IPS DF 6.9 (cell line): ENCODE results near the gene RBFA.

Source experiments
- DNase-seq: peaks from one replicate; pipeline ENCODE4 v3.0.0-alpha.2; 2013; ENCODE audit warnings: low read depth, low spot score
- H3K27ac ChIP-seq: one replicate; pipeline ENCODE4 v1.5.1; 2013; ENCODE audit warnings: low read length, control low read depth
- H3K27me3 ChIP-seq: 2 replicates; pipeline ENCODE4 v1.6.1; 2013; ENCODE audit warnings: mild to moderate bottlenecking, low read length; ENCODE audit not compliant: control insufficient read depth, insufficient read depth
- H3K36me3 ChIP-seq: 2 replicates; pipeline ENCODE4 v1.6.1; 2013; ENCODE audit warnings: low read length; ENCODE audit not compliant: control insufficient read depth, insufficient read depth
- H3K4me1 ChIP-seq: 2 replicates; pipeline ENCODE4 v1.6.1; 2013; ENCODE audit warnings: low read length; ENCODE audit not compliant: control insufficient read depth, insufficient read depth
- H3K4me3 ChIP-seq: 2 replicates; pipeline ENCODE4 v1.5.1; 2013; ENCODE audit warnings: mild to moderate bottlenecking, low read length
- H3K9me3 ChIP-seq: 2 replicates; pipeline ENCODE4 v1.6.1; 2013; ENCODE audit warnings: low read length, inconsistent platforms; ENCODE audit not compliant: control insufficient read depth, insufficient read depth
- WGBS: extraction: QIAGEN DNeasy Blood & Tissue Kit; methylation state at CpG from one replicate; pipeline ENCODE4 v1.1.7; 2013; ENCODE audit warnings: mixed read lengths, missing lambda C conversion rate; ENCODE audit not compliant: insufficient read length, insufficient coverage; 5-methylcytosine and 5-hydroxymethylcytosine counted together

Gene RBFA

GRCh38 chr18:80044072-80044471, 9.8 kb downstream of the RBFA start:
- Histone ChIP-seq H3K4me1 (no peaks in the 10 kb centered on the region), H3K9me3 (peaks cover 2% of the 10 kb centered on the region; the same call in 1 of the 2 replicates), H3K27me3 (no peaks in the 10 kb centered on the region), H3K4me3 (no peak overlapping the region), H3K36me3 (peaks cover 23% of the 10 kb centered on the region), H3K27ac (no peak overlapping the region)
- WGBS, result no CpG with 5 or more reads among the region's 11 CpGs
- DNase-seq, result no peak

- no peak overlapping the region for H3K27ac ChIP-seq
- no CpG with 5 or more reads among the region's 8 CpGs for WGBS
- DNase-seq, result no peak
- no peak overlapping the region for H3K4me3 ChIP-seq
- H3K27me3 ChIP-seq, result no peaks in the 10 kb centered on the region
- peaks cover 7% of the 10 kb centered on the region for H3K9me3 ChIP-seq
- peaks cover 30% of the 10 kb centered on the region for H3K36me3 ChIP-seq
- no peaks in the 10 kb centered on the region for H3K4me1 ChIP-seq
Measured at GRCh38 chr18:80046011-80046410, 11.8 kb downstream of the RBFA start.

- no peaks in the 10 kb centered on the region for H3K4me1 ChIP-seq
- H3K4me3 ChIP-seq, result no peak overlapping the region
- WGBS, result no CpG with 5 or more reads among the region's 16 CpGs
- H3K9me3 ChIP-seq, result peaks cover 7% of the 10 kb centered on the region
- H3K36me3 ChIP-seq, result peaks cover 31% of the 10 kb centered on the region
- no peaks in the 10 kb centered on the region for H3K27me3 ChIP-seq
- DNase-seq, result no peak
- no peak overlapping the region for H3K27ac ChIP-seq
Measured at GRCh38 chr18:80046431-80046830, 12.2 kb downstream of the RBFA start.

GRCh38 chr18:80046961-80047541, 12.8 kb downstream of the RBFA start:
- no peak overlapping the region for H3K27ac ChIP-seq
- no peaks in the 10 kb centered on the region for H3K4me1 ChIP-seq
- H3K9me3 ChIP-seq, result peaks cover 7% of the 10 kb centered on the region
- no peak for DNase-seq
- H3K4me3 ChIP-seq, result no peak overlapping the region; the same call in 1 of the 2 replicates
- H3K27me3 ChIP-seq, result no peaks in the 10 kb centered on the region
- no CpG with 5 or more reads among the region's 10 CpGs for WGBS
- peaks cover 31% of the 10 kb centered on the region for H3K36me3 ChIP-seq

GRCh38 chr18:80050797-80051196, 16.6 kb downstream of the RBFA start:
- no CpG with 5 or more reads among the region's 6 CpGs for WGBS
- peaks cover 21% of the 10 kb centered on the region for H3K36me3 ChIP-seq

GRCh38 chr18:80056095-80056494, 21.9 kb downstream of the RBFA start:
- Histone ChIP-seq H3K36me3 (peaks cover under 1% of the 10 kb centered on the region; the same call in 1 of the 2 replicates), H3K4me3 (no peak overlapping the region), H3K9me3 (peaks cover 2% of the 10 kb centered on the region; the same call in 1 of the 2 replicates), H3K27me3 (no peaks in the 10 kb centered on the region), H3K27ac (no peak overlapping the region), H3K4me1 (no peaks in the 10 kb centered on the region)
- no peak for DNase-seq
- WGBS, result no CpG with 5 or more reads among the region's 2 CpGs

More at GRCh38 chr18:80050797-80051196, 16.6 kb downstream of the RBFA start:
- no peak overlapping the region for H3K4me3 ChIP-seq
- no peaks in the 10 kb centered on the region for H3K4me1 ChIP-seq
- no peak for DNase-seq
- H3K27me3 ChIP-seq, result no peaks in the 10 kb centered on the region
- H3K9me3 ChIP-seq, result peaks cover 9% of the 10 kb centered on the region
- no peak overlapping the region for H3K27ac ChIP-seq

- no peaks in the 10 kb centered on the region for H3K36me3 ChIP-seq
- no peaks in the 10 kb centered on the region; the same call in 1 of the 2 replicates for H3K9me3 ChIP-seq
- DNase-seq, result no peak
- H3K4me3 ChIP-seq, result no peak overlapping the region
- H3K27me3 ChIP-seq, result no peaks in the 10 kb centered on the region; the same call in 1 of the 2 replicates
- H3K4me1 ChIP-seq, result no peaks in the 10 kb centered on the region
- H3K27ac ChIP-seq, result no peak overlapping the region
- no CpG with 5 or more reads among the region's 6 CpGs for WGBS
Measured at GRCh38 chr18:80059945-80060344, 25.7 kb downstream of the RBFA start.

- H3K4me1 ChIP-seq, result no peaks in the 10 kb centered on the region
- no peak for DNase-seq
- no peaks in the 10 kb centered on the region for H3K36me3 ChIP-seq
- no peak overlapping the region for H3K27ac ChIP-seq
- H3K4me3 ChIP-seq, result no peak overlapping the region
- no peaks in the 10 kb centered on the region for H3K9me3 ChIP-seq
- no peaks in the 10 kb centered on the region; the same call in 1 of the 2 replicates for H3K27me3 ChIP-seq
- WGBS, result no CpG with 5 or more reads among the region's 9 CpGs
Measured at GRCh38 chr18:80065705-80066104, 31.5 kb downstream of the RBFA start.

GRCh38 chr18:80067321-80067720, 33.1 kb downstream of the RBFA start:
- Histone ChIP-seq H3K9me3 (no peaks in the 10 kb centered on the region), H3K4me1 (no peaks in the 10 kb centered on the region), H3K27me3 (no peaks in the 10 kb centered on the region; the same call in 1 of the 2 replicates), H3K27ac (no peak overlapping the region), H3K4me3 (no peak overlapping the region), H3K36me3 (no peaks in the 10 kb centered on the region)
- DNase-seq, result no peak
- WGBS, result no CpG with 5 or more reads among the region's 8 CpGs

GRCh38 chr18:80067897-80068296, 33.7 kb downstream of the RBFA start:
- WGBS, result no CpG with 5 or more reads among the region's 10 CpGs
- Histone ChIP-seq H3K9me3 (no peaks in the 10 kb centered on the region), H3K27me3 (no peaks in the 10 kb centered on the region; the same call in 1 of the 2 replicates), H3K36me3 (no peaks in the 10 kb centered on the region), H3K4me1 (no peaks in the 10 kb centered on the region), H3K4me3 (no peak overlapping the region), H3K27ac (no peak overlapping the region)
- no peak for DNase-seq
